HepG2 (cell line): ENCODE data around the gene TEKT2. TPM values are rescaled to one million over a fixed set of nuclear protein-coding genes. Genes with fewer than 3 reads are reported as not detected.

Experiments used
- ADNP ChIP-seq: sonication (generic); formaldehyde crosslinking; IDR thresholded peaks from 2 replicates; pipeline ENCODE4 v1.4.0; 2020; ENCODE audit warnings: missing genetic modification reagents
- BHLHE40 ChIP-seq: IDR thresholded peaks from 2 replicates; pipeline ENCODE4 v1.6.1; 2011; ENCODE audit warnings: low read length, improper control_type of control experiment
- CCDC6 ChIP-seq: sonication (generic); formaldehyde crosslinking; IDR thresholded peaks from 2 replicates; pipeline ENCODE4 v1.8.1; 2022; ENCODE audit warnings: mild to moderate bottlenecking, missing genetic modification reagents, moderate library complexity
- HHEX ChIP-seq: IDR thresholded peaks from 2 replicates; pipeline ENCODE4 v1.6.1; 2016; ENCODE audit warnings: control low read depth
- HOXA3 ChIP-seq: sonication (generic); formaldehyde crosslinking; IDR thresholded peaks from 2 replicates; pipeline ENCODE4 v1.5.0; 2020; ENCODE audit warnings: missing genetic modification reagents
- KDM5B ChIP-seq: sonication (generic); formaldehyde crosslinking; IDR thresholded peaks from 2 replicates; pipeline ENCODE4 v1.4.0; 2020; ENCODE audit warnings: missing genetic modification reagents, mild to moderate bottlenecking, borderline replicate concordance
- KLF6 ChIP-seq: IDR thresholded peaks from 2 replicates; pipeline ENCODE4 v1.8.0; 2016; ENCODE audit warnings: missing biosample characterization, missing genetic modification reagents
- MED8 ChIP-seq: sonication (generic); formaldehyde crosslinking; IDR thresholded peaks from 2 replicates; pipeline ENCODE4 v1.8.1; 2023; ENCODE audit warnings: mild to moderate bottlenecking, missing genetic modification reagents; ENCODE audit not compliant: insufficient replicate concordance
- MXD3 ChIP-seq: IDR thresholded peaks from 2 replicates; pipeline ENCODE4 v1.6.1; 2016; ENCODE audit warnings: mild to moderate bottlenecking, missing biosample characterization, missing genetic modification reagents
- THRA ChIP-seq: sonication (generic); formaldehyde crosslinking; IDR thresholded peaks from 2 replicates; pipeline ENCODE4 v1.4.0; 2020; ENCODE audit warnings: missing genetic modification reagents, borderline replicate concordance
- ZBTB39 ChIP-seq: sonication (generic); formaldehyde crosslinking; IDR thresholded peaks from 2 replicates; pipeline ENCODE4 v1.5.0; 2020; ENCODE audit warnings: missing genetic modification reagents
- ZEB1 ChIP-seq: IDR thresholded peaks from 2 replicates; pipeline ENCODE4 v1.6.1; 2012; ENCODE audit warnings: mild to moderate bottlenecking, low read depth, inconsistent platforms; ENCODE audit not compliant: insufficient replicate concordance
- ZFP36L1 ChIP-seq: sonication (generic); formaldehyde crosslinking; IDR thresholded peaks from 2 replicates; pipeline ENCODE4 v1.8.0; 2022; ENCODE audit warnings: mild to moderate bottlenecking, missing genetic modification reagents, moderate library complexity
- ZNF143 ChIP-seq: sonication (generic); formaldehyde crosslinking; IDR thresholded peaks from 2 replicates; pipeline ENCODE4 v1.4.0; 2020; ENCODE audit warnings: missing genetic modification reagents
- ZNF501 ChIP-seq: sonication (generic); formaldehyde crosslinking; IDR thresholded peaks from 2 replicates; pipeline ENCODE4 v1.5.1; 2020; ENCODE audit warnings: mild to moderate bottlenecking, moderate library complexity, missing genetic modification reagents
- polyA plus RNA-seq, 8 experiments: library from polyadenylated mRNA; depleted of rRNA in 3 of 8; stranded (reverse) in 7 of 8; unstranded in 1 of 8; fragments of >200 nt; fragmentation: Illumina TruSeq in 4 of 8; extraction: Trizol in 4 of 8; gene quantifications; 2 replicates each; pipeline versions ENCODE4 v1.2.1 to v1.2.3, GENCODE V29; 2011 to 2016; ENCODE audit warnings: low read depth in 4 of 8, missing spikeins in 1 of 8, mixed read lengths in 1 of 8; ENCODE audit not compliant: insufficient read depth in 1 of 8
- total RNA-seq, 5 experiments: library from RNA; depleted of rRNA; stranded (reverse); fragments of >200 nt; fragmentation: Illumina TruSeq; extraction: Trizol; gene quantifications; 2 replicates each; pipeline ENCODE4 v1.2.3, GENCODE V29; 2016; ENCODE audit warnings: low read depth in 1 of 5
- TF ChIP-seq, protein P1 (sequence below): sonication (generic); formaldehyde crosslinking; IDR thresholded peaks from 2 replicates; pipeline ENCODE4 v1.8.1; 2023; ENCODE audit warnings: mild to moderate bottlenecking, missing genetic modification reagents, borderline replicate concordance
- TF ChIP-seq, protein P2 (sequence below): sonication (generic); formaldehyde crosslinking; IDR thresholded peaks from 2 replicates; pipeline ENCODE4 v1.8.0; 2022; ENCODE audit warnings: missing genetic modification reagents, mild to moderate bottlenecking, moderate library complexity, borderline replicate concordance
- TF ChIP-seq, protein P3 (sequence below): sonication (generic); formaldehyde crosslinking; IDR thresholded peaks from 2 replicates; pipeline ENCODE4 v1.4.0; 2020; ENCODE audit warnings: missing genetic modification reagents

Gene TEKT2
- total and polyA plus RNA-seq, 2 of the 13 experiments (the other 11 are each of a cell fraction or from before 2014, with no cell fraction given): 0.31 to 0.38 TPM

DNA sequence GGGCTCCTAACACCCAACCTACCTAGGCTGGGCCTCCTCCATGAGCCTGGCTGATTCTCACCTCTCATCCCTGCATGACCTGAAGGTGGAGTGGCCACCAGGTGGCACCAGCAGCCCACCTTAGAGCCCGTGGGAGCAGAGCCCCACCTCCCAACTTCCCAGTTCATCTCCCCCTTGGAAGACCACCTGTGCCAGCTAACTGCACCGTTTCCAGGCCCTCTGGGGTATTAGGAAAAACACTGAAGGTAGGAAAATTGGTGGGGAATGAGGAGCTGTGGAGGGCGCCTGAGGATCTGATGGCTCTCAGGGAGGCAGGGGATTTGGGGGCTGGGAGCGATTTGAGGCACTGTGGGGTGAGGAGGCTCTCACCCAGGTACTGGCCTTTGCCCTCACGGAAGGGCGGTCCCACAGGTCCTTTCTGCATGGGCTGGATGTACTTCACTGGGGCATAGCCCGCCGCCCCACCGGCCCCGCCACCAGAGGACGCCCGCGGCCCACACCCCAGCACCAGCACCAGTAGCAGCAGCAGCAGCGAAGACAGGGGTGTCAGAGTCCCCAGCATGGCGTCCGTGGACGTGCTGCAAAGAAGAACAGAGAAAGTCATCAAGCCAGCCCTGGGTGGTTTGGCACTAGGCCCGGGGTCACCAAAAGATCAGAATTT is 15.9 kb downstream of the TEKT2 start (continued):
- TF ChIP-seq THRA (CRISPR knock-in tag) (peak; percentile 39; the same call in 1 of the 2 replicates), HOXA3 (CRISPR knock-in tag) (no peak; the same call in 1 of the 2 replicates), BHLHE40 (no peak), MED8 (CRISPR knock-in tag) (no peak), ADNP (0 out of 2 replicates have a peak, but pooled peaks have one; percentile 57), MXD3 (CRISPR knock-in tag) (no peak), KLF6 (CRISPR knock-in tag) (no peak), KDM5B (CRISPR knock-in tag) (0 out of 2 replicates have a peak, but pooled peaks have one; percentile 25), HHEX (CRISPR knock-in tag) (no peak), CCDC6 (CRISPR knock-in tag) (0 out of 2 replicates have a peak, but pooled peaks have one; percentile 44), ZBTB39 (CRISPR knock-in tag) (no peak), ZNF143 (CRISPR knock-in tag) (no peak), ZEB1 (peak; percentile 38), ZFP36L1 (CRISPR knock-in tag) (no peak), ZNF501 (CRISPR knock-in tag) (0 out of 2 replicates have a peak, but pooled peaks have one; percentile 31)
- TF ChIP-seq, protein P1, sequence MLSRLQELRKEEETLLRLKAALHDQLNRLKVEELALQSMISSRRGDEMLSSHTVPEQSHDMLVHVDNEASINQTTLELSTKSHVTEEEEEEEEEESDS (CRISPR knock-in tag): no peak
- TF ChIP-seq, protein P2, sequence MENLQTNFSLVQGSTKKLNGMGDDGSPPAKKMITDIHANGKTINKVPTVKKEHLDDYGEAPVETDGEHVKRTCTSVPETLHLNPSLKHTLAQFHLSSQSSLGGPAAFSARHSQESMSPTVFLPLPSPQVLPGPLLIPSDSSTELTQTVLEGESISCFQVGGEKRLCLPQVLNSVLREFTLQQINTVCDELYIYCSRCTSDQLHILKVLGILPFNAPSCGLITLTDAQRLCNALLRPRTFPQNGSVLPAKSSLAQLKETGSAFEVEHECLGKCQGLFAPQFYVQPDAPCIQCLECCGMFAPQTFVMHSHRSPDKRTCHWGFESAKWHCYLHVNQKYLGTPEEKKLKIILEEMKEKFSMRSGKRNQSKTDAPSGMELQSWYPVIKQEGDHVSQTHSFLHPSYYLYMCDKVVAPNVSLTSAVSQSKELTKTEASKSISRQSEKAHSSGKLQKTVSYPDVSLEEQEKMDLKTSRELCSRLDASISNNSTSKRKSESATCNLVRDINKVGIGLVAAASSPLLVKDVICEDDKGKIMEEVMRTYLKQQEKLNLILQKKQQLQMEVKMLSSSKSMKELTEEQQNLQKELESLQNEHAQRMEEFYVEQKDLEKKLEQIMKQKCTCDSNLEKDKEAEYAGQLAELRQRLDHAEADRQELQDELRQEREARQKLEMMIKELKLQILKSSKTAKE: no peak
- TF ChIP-seq, protein P3, sequence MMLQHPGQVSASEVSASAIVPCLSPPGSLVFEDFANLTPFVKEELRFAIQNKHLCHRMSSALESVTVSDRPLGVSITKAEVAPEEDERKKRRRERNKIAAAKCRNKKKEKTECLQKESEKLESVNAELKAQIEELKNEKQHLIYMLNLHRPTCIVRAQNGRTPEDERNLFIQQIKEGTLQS (CRISPR knock-in tag): no peak
